Measurements from ENCODE around the gene MPEG1. TPM values are rescaled to one million over a fixed set of nuclear protein-coding genes. Genes with fewer than 3 reads are reported as not detected.

Gene MPEG1
- total RNA-seq, 1 experiment from 2014 or later, result not detected

DNA sequence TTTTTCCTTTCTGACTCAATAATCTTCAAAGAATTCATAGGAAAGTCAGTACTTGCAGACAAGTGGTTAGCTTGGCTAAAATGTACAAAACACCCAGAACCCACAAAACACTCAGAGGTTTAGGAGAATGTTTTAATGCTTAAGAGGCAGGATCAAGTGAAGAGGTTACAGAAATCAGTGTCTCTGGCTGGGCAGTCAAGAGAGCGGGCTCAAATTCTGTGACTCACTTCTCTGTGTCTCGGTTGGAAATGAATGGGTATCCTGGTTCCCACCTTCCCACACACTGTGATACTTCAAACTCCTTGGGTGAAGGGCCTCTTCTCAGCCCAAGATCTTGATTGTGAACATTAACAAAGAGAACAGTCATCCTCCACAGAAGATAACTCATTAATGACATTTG is 3.8 kb downstream of the MPEG1 start:
- H3K27ac ChIP-seq (ENCODE audit: insufficient read length, low read depth, low read length), result no peak overlapping the region
- no peak overlapping the region for H4K91ac ChIP-seq (ENCODE audit: insufficient read length, low read depth, low read length)
- no peaks in the 10 kb centered on the region for H3K9me3 Mint-ChIP-seq
- H3K79me2 ChIP-seq (ENCODE audit: insufficient read depth, low read length), result no peaks in the 10 kb centered on the region
- H3K23me2 ChIP-seq (ENCODE audit: insufficient read length, low read depth, low read length, poor library complexity, severe bottlenecking), result no peaks in the 10 kb centered on the region
- no peak for DNase-seq
- no peak overlapping the region for H3K9ac ChIP-seq (ENCODE audit: extremely low read depth, insufficient read length, low read length)
- no peak overlapping the region for H4K8ac ChIP-seq (replicated peaks; ENCODE audit: insufficient read length, low read depth, low read length)
- H2AFZ ChIP-seq (ENCODE audit: low read length), result no peak overlapping the region
- H2BK15ac ChIP-seq (ENCODE audit: low read depth, low read length), result no peak overlapping the region
- peaks cover 4 to 11% of the 10 kb centered on the region in 2 experiments for H3K4me1 Mint-ChIP-seq
- no peak overlapping the region for H2BK12ac ChIP-seq (ENCODE audit: insufficient read length, low read depth, low read length)
- H3K9me3 ChIP-seq (ENCODE audit: control insufficient read depth, low read depth, low read length), result no peaks in the 10 kb centered on the region
- H3K4me1 ChIP-seq (ENCODE audit: insufficient read depth, low read length), result no peaks in the 10 kb centered on the region
- no peak overlapping the region for H3K4me3 Mint-ChIP-seq
- H2AK5ac ChIP-seq (ENCODE audit: insufficient read length, low read length), result no peak overlapping the region
- no peak overlapping the region for H3T11ph ChIP-seq (ENCODE audit: low read length)
- no peak overlapping the region for H3K4ac ChIP-seq (ENCODE audit: low read depth, low read length)
- H3K23ac ChIP-seq (ENCODE audit: insufficient read length, low read depth, low read length), result no peak overlapping the region
- no peak overlapping the region for H3K56ac ChIP-seq (ENCODE audit: insufficient read length, low read depth, low read length)
- H3K4me2 ChIP-seq (ENCODE audit: insufficient read depth, insufficient read length, low read length), result no peak overlapping the region
- no peaks in the 10 kb centered on the region for H3K79me1 ChIP-seq (ENCODE audit: insufficient read depth, low read depth, low read length, poor library complexity, severe bottlenecking)
- peaks cover 14 to 25% (median 15%) of the 10 kb centered on the region in 3 experiments for H3K36me3 Mint-ChIP-seq (ENCODE audit: insufficient read depth in 1 of 3, low read depth in 3 of 3)
- no peak overlapping the region for H3K14ac ChIP-seq (ENCODE audit: insufficient read depth, low read length)
- WGBS (ENCODE audit: extremely low coverage, insufficient read length, low lambda C conversion rate), result no CpG with 5 or more reads among the region's 2 CpGs
- H2BK20ac ChIP-seq (ENCODE audit: low read depth, low read length, poor library complexity, severe bottlenecking), result no peak overlapping the region
- no peaks in the 10 kb centered on the region for H3K27me3 Mint-ChIP-seq (ENCODE audit: low read depth)
- no peak overlapping the region for H2BK5ac ChIP-seq (ENCODE audit: insufficient read length, low read length)
- H3K18ac ChIP-seq (ENCODE audit: insufficient read length, low read depth, low read length), result no peak overlapping the region
- H4K5ac ChIP-seq (ENCODE audit: insufficient read length, low read depth, low read length), result no peak overlapping the region
- H2BK120ac ChIP-seq (ENCODE audit: low read depth, low read length, poor library complexity, severe bottlenecking), result no peak overlapping the region
- H3K27me3 ChIP-seq (ENCODE audit: insufficient read depth, low read length), result no peaks in the 10 kb centered on the region
- no peak overlapping the region; a peak in 1 of 7 replicates for H3K27ac Mint-ChIP-seq
- no peaks in the 10 kb centered on the region for H4K20me1 ChIP-seq (ENCODE audit: control insufficient read depth, insufficient read depth, insufficient read length)
- TF ChIP-seq CTCF (conservative IDR thresholded peaks at IDR 0.05), result no peak
